ENCODE data around the gene R3HDM2.

Gene R3HDM2

GRCh38 chr12:57238854-57239554, 191.8 kb downstream of the R3HDM2 start:
- peak; percentile 91 for DNase-seq

- DNase-seq = peak; percentile 46
Observed at GRCh38 chr12:57237932-57238853, 192.7 kb downstream of the R3HDM2 start.

DNA sequence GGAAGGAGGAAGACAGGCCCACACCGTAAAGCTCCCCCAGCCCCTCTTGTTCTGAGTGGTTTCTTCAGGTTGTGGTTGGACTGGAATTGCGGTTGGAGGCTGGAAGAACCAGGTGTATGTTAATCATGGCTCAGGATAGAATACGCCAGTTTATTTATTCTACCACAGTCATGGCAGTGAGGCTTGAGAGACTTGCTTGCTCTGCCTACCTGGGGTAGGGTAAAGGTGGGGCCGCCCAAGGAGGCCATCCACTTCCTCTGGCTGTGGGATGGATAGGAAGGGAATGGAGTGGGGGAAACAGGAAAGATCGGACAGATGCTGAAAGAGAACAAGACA, 193.3 kb downstream of the R3HDM2 start:
- no peak for DNase-seq

GRCh38 chr12:57236925-57237595, 193.8 kb downstream of the R3HDM2 start:
- peak; percentile 68 for DNase-seq

GRCh38 chr12:57236201-57236924, 194.5 kb downstream of the R3HDM2 start:
- no peak for DNase-seq

GRCh38 chr12:57235728-57236131, 195.1 kb downstream of the R3HDM2 start:
- DNase-seq = no peak

GRCh38 chr12:57235017-57235727, 195.7 kb downstream of the R3HDM2 start:
- peak; percentile 95 for DNase-seq

- DNase-seq = no peak
Observed at GRCh38 chr12:57234571-57235016, 196.2 kb downstream of the R3HDM2 start.

- no peak for DNase-seq
Observed at GRCh38 chr12:57234233-57234570, 196.6 kb downstream of the R3HDM2 start.

DNA sequence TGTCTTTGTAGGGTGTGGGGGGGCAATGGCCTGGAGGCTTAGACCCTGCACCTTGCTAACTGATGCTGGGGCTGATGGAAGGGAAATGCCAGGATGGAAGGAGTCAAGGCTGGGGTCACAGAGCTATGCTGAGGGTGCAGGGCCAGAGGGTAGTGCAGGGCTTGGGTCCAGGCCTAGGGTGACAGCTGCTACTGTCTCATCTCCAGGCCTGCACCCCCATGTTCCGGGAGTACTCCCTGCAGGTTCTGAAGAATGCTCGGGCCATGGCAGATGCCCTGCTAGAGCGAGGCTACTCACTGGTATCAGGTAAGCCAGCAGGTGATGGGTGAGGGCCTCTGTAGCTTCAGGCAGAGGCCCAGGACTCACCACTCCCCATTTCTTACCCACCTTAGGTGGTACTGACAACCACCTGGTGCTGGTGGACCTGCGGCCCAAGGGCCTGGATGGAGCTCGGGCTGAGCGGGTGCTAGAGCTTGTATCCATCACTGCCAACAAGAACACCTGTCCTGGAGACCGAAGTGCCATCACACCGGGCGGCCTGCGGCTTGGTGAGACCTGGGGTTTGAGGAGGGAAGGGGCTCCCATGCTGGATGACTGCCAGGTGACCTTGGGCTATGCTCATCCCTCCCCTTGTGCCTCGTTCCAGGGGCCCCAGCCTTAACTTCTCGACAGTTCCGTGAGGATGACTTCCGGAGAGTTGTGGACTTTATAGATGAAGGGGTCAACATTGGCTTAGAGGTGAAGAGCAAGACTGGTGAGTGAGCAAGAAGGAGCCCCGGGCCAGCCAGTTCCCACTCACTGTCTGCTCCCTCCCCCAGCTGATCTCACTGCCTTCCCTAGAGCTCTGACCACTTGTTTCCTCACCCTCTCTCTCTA, 197.2 kb downstream of the R3HDM2 start:
- DNase-seq = peak; percentile 64

GRCh38 chr12:57232156-57232756, 198.6 kb downstream of the R3HDM2 start:
- no peak for DNase-seq

- DNase-seq = no peak
Observed at GRCh38 chr12:57231276-57232021, 199.4 kb downstream of the R3HDM2 start.

- no peak for DNase-seq
Observed at GRCh38 chr12:57230381-57231155, 200.3 kb downstream of the R3HDM2 start.

GRCh38 chr12:57229634-57230380, 201.0 kb downstream of the R3HDM2 start, which contains the start of gene SHMT2:
SHMT2 (plus strand) TSS chr12:57229711; CDS start chr12:57229779, 68 bp downstream.
- peak; percentile 97 for DNase-seq

GRCh38 chr12:57229046-57229633, 201.7 kb downstream of the R3HDM2 start:
- DNase-seq = no peak

GRCh38 chr12:57227315-57228115, 203.3 kb downstream of the R3HDM2 start:
- no peak for DNase-seq

Measured in fibroblast of skin of scalp (primary cell).